ENCODE data around the gene SUSD5.

The SUSD5 gene

GRCh38 chr3:33218446-33219174, at the start of gene SUSD5:
Gene SUSD5 (minus strand): TSS chr3:33218810. CDS start chr3:33218797, 13 bp downstream.
- Histone ChIP-seq H3K36me3 (ENCODE audit: control insufficient read depth in 2 of 2, insufficient read depth in 1 of 2, low read length in 2 of 2) (peaks cover 0 to 3% of the 10 kb centered on the region in 2 experiments; a peak in 2 of 3 replicates), H3K4me1 (ENCODE audit: control insufficient read depth, insufficient read depth, low read length) (no peaks in the 10 kb centered on the region), H3K4me3 (ENCODE audit: low read depth, low read length) (peak within 1 kb of the TSS; percentile 68), H3K9me3 (ENCODE audit: control insufficient read depth, insufficient read depth, low read depth, low read length) (no peaks in the 10 kb centered on the region), H3K27ac (ENCODE audit: extremely low read depth, low read depth, low read length) (peak within 1 kb of the TSS; percentile 8; the same call in 1 of the 2 replicates)
- ChIA-PET POLR2A (interaction anchor here (0.6 kb wide), 1 partner anchor 151 kb away, joined by 5 read pairs; no protein-coding TSS in a partner anchor), CTCF (interaction anchor here (1.0 kb wide), 1 partner anchor 87 kb away, joined by 3 read pairs; no protein-coding TSS in a partner anchor)
- TF ChIP-seq ZNF596 (tag by site-specific recombination; IDR thresholded peaks at IDR 0.05) (no peak), ZFP37 (tag by site-specific recombination; IDR thresholded peaks at IDR 0.05) (no peak), MZF1 (tag by site-specific recombination; IDR thresholded peaks at IDR 0.05; ENCODE audit: borderline replicate concordance) (no peak), ZNF629 (tag by site-specific recombination; IDR thresholded peaks at IDR 0.05) (no peak), ZBTB26 (tag by site-specific recombination; optimal IDR thresholded peaks at IDR 0.05) (peak; percentile 93), ZNF510 (tag by site-specific recombination; IDR thresholded peaks at IDR 0.05; ENCODE audit: insufficient replicate concordance) (no peak), SP2 (tag by site-specific recombination; IDR thresholded peaks at IDR 0.05) (peak; percentile 54), ZSCAN30 (tag by site-specific recombination; IDR thresholded peaks at IDR 0.05) (no peak), GLIS1 (tag by site-specific recombination; IDR thresholded peaks at IDR 0.05) (peak; percentile 56), ZSCAN4 (tag by site-specific recombination; IDR thresholded peaks at IDR 0.05) (no peak), ZNF664 (tag by site-specific recombination; IDR thresholded peaks at IDR 0.05) (no peak), ZIC2 (tag by site-specific recombination; IDR thresholded peaks at IDR 0.05) (peak; percentile 34), ZNF561 (tag by site-specific recombination; IDR thresholded peaks at IDR 0.05; ENCODE audit: borderline replicate concordance) (no peak), HIC1 (tag by site-specific recombination; IDR thresholded peaks at IDR 0.05) (peak; percentile 61; the same call in 1 of the 2 replicates), ZBTB11 (tag by site-specific recombination; conservative IDR thresholded peaks at IDR 0.05; ENCODE audit: low read depth) (0 out of 2 replicates have a peak, but pooled peaks have one; percentile 11), ZBTB20 (tag by site-specific recombination; IDR thresholded peaks at IDR 0.05) (peak; percentile 76), ZNF768 (tag by site-specific recombination; IDR thresholded peaks at IDR 0.05) (no peak), ZNF211 (tag by site-specific recombination; IDR thresholded peaks at IDR 0.05; ENCODE audit: low read depth) (no peak), KLF1 (tag by site-specific recombination; IDR thresholded peaks at IDR 0.05) (0 out of 2 replicates have a peak, but pooled peaks have one; percentile 6), ZNF837 (tag by site-specific recombination; IDR thresholded peaks at IDR 0.05) (no peak), ZNF398 (tag by site-specific recombination; IDR thresholded peaks at IDR 0.05) (no peak; the same call in none of the 2 replicates), ZNF133 (tag by site-specific recombination; IDR thresholded peaks at IDR 0.05) (no peak), PRDM4 (tag by site-specific recombination; IDR thresholded peaks at IDR 0.05) (0 out of 2 replicates have a peak, but pooled peaks have one; percentile 44)

Measured in HEK293 (cell line).